Bronchial epithelial cell (primary cell): ENCODE data around the gene SCP2. TPM values are rescaled to one million over a fixed set of nuclear protein-coding genes. Genes with fewer than 3 reads are reported as not detected.

ENCODE experiments used
- DNase-seq: peaks from one replicate; pipeline ENCODE4 v3.0.0-alpha.2; 2010; ENCODE audit warnings: low read depth
- FAIRE-seq: peaks from 2 replicates; lab custom pipeline; 2011; peaks lifted over from hg19 to GRCh38; lab: Jason Lieb, UNC
- H3K27me3 ChIP-seq: 2 replicates; pipeline ENCODE4 v1.5.1; 2011; ENCODE audit warnings: low read length; ENCODE audit not compliant: control insufficient read depth, insufficient read depth
- H3K36me3 ChIP-seq: 2 replicates; pipeline ENCODE4 v1.5.1; 2011; ENCODE audit warnings: low read length; ENCODE audit not compliant: control insufficient read depth, insufficient read depth
- H3K4me3 ChIP-seq: 2 replicates; pipeline ENCODE4 v1.5.1; 2011; ENCODE audit warnings: mild to moderate bottlenecking, low read depth, low read length, control low read depth
- CTCF ChIP-seq: IDR thresholded peaks from 2 replicates; pipeline ENCODE4 v1.5.1; 2011; ENCODE audit warnings: mild to moderate bottlenecking, moderate library complexity, low read length, control low read depth, inconsistent platforms; ENCODE audit not compliant: insufficient read depth, severe bottlenecking
- total RNA-seq: library from RNA; depleted of rRNA; stranded (reverse); fragments of >200 nt; gene quantifications from 2 replicates; pipeline ENCODE4 v1.2.1, GENCODE V29; 2014

Gene SCP2
- total RNA-seq, 1 donor from 2014 or later, result 65.8 TPM

GRCh38 chr1:52899445-52899894 is 27.6 kb upstream of the SCP2 start:
- no peak for TF ChIP-seq CTCF
- H3K4me3 ChIP-seq, result no peak overlapping the region
- FAIRE-seq, result no peak
- no peak for DNase-seq
- H3K36me3 ChIP-seq, result no peaks in the 10 kb centered on the region
- no peaks in the 10 kb centered on the region for H3K27me3 ChIP-seq

GRCh38 chr1:52900402-52900801 is 26.7 kb upstream of the SCP2 start:
- FAIRE-seq (no peak), DNase-seq (no peak)
- TF ChIP-seq CTCF, result no peak
- Histone ChIP-seq H3K4me3 (no peak overlapping the region), H3K27me3 (no peaks in the 10 kb centered on the region), H3K36me3 (peaks cover 2% of the 10 kb centered on the region)

- FAIRE-seq, result no peak
- no peak for DNase-seq
- peaks cover 2% of the 10 kb centered on the region for H3K36me3 ChIP-seq
- H3K4me3 ChIP-seq, result no peak overlapping the region
- no peaks in the 10 kb centered on the region for H3K27me3 ChIP-seq
- no peak for TF ChIP-seq CTCF
These were observed 25.7 kb upstream of the SCP2 start for GRCh38 chr1:52901384-52901783.

GRCh38 chr1:52904208-52904926 is 22.7 kb upstream of the SCP2 start:
- Histone ChIP-seq H3K36me3 (peaks cover 2% of the 10 kb centered on the region), H3K27me3 (no peaks in the 10 kb centered on the region), H3K4me3 (no peak overlapping the region)
- no peak for FAIRE-seq
- no peak for TF ChIP-seq CTCF
- no peak for DNase-seq

GRCh38 chr1:52904927-52905698 is 22.0 kb upstream of the SCP2 start:
- TF ChIP-seq CTCF, result peak; percentile 40
- FAIRE-seq, result no peak
- H3K36me3 ChIP-seq, result peaks cover 2% of the 10 kb centered on the region

More at GRCh38 chr1:52904927-52905698, 22.0 kb upstream of the SCP2 start:
- H3K4me3 ChIP-seq, result no peak overlapping the region
- no peak for DNase-seq
- H3K27me3 ChIP-seq, result no peaks in the 10 kb centered on the region
